ENCODE results near the gene PTPRN2.

Gene PTPRN2

GRCh38 chr7:157558061-157558460 is 1029.6 kb downstream of the PTPRN2 start:
- DNase-seq (ENCODE audit: low read depth in 2 of 2) = no peak

- no peak for DNase-seq (ENCODE audit: low read depth in 2 of 2)
Measured at GRCh38 chr7:157557263-157557662, 1030.4 kb downstream of the PTPRN2 start.

GRCh38 chr7:157556642-157556944 is 1031.0 kb downstream of the PTPRN2 start:
- no peak for DNase-seq (ENCODE audit: low read depth in 2 of 2)

- DNase-seq (ENCODE audit: low read depth in 2 of 2) = no peak
Measured at GRCh38 chr7:157555944-157556641, 1031.5 kb downstream of the PTPRN2 start.

- DNase-seq (ENCODE audit: low read depth in 2 of 2) = no peak
Measured at GRCh38 chr7:157555313-157555712, 1032.3 kb downstream of the PTPRN2 start.

- no peak for DNase-seq (ENCODE audit: low read depth in 2 of 2)
Measured at GRCh38 chr7:157554393-157555238, 1033.0 kb downstream of the PTPRN2 start.

GRCh38 chr7:157553256-157553655 is 1034.4 kb downstream of the PTPRN2 start:
- DNase-seq (ENCODE audit: low read depth in 2 of 2) = no peak

- DNase-seq (ENCODE audit: low read depth in 2 of 2) = no peak
Measured at GRCh38 chr7:157552295-157552993, 1035.2 kb downstream of the PTPRN2 start.

- DNase-seq (ENCODE audit: low read depth in 2 of 2) = no peak
Measured at GRCh38 chr7:157551325-157552070, 1036.1 kb downstream of the PTPRN2 start.

GRCh38 chr7:157550300-157551275 is 1037.0 kb downstream of the PTPRN2 start:
- no peak for DNase-seq (ENCODE audit: low read depth in 2 of 2)

- no peak for DNase-seq (ENCODE audit: low read depth in 2 of 2)
Measured at GRCh38 chr7:157549612-157550299, 1037.9 kb downstream of the PTPRN2 start.

- DNase-seq (ENCODE audit: low read depth in 2 of 2) = no peak
Measured at GRCh38 chr7:157548691-157549303, 1038.8 kb downstream of the PTPRN2 start.

GRCh38 chr7:157547611-157548010 is 1040.0 kb downstream of the PTPRN2 start:
- no peak for DNase-seq (ENCODE audit: low read depth in 2 of 2)

GRCh38 chr7:157547102-157547501 is 1040.5 kb downstream of the PTPRN2 start:
- DNase-seq (ENCODE audit: low read depth in 2 of 2) = no peak

GRCh38 chr7:157545681-157546060 is 1042.0 kb downstream of the PTPRN2 start:
- DNase-seq (ENCODE audit: low read depth in 2 of 2) = no peak

- DNase-seq (ENCODE audit: low read depth in 2 of 2) = no peak
Measured at GRCh38 chr7:157544980-157545680, 1042.5 kb downstream of the PTPRN2 start.

- no peak for DNase-seq (ENCODE audit: low read depth in 2 of 2)
Measured at GRCh38 chr7:157544226-157544625, 1043.4 kb downstream of the PTPRN2 start.

- DNase-seq (ENCODE audit: low read depth in 2 of 2) = no peak
Measured at GRCh38 chr7:157543791-157544190, 1043.8 kb downstream of the PTPRN2 start.

- DNase-seq (ENCODE audit: low read depth in 2 of 2) = no peak
Measured at GRCh38 chr7:157543276-157543675, 1044.3 kb downstream of the PTPRN2 start.

Data from stimulated activated CD8-positive, alpha-beta memory T cell treated with anti-CD3 and anti-CD28 coated beads, Interleukin-7, amount 100 ng/mL, for 1 hour (primary cell).